ENCODE results near the gene CFAP157. TPM values are rescaled to one million over a fixed set of nuclear protein-coding genes. Genes with fewer than 3 reads are reported as not detected.

CFAP157 gene
- total RNA-seq, 4 donors from 2014 or later = 0.90 to 1.2 TPM; not detected in 2

GRCh38 chr9:127711226-127711701, 4.5 kb downstream of the CFAP157 start:
- no peaks in the 10 kb centered on the region for H3K9me3 ChIP-seq
- no peaks in the 10 kb centered on the region for H3K27me3 ChIP-seq
- H3K4me3 ChIP-seq = no peak overlapping the region
- no peak for DNase-seq (ENCODE audit: low spot score in 2 of 2)
- H3K4me1 ChIP-seq = peaks cover 0 to 19% (median 13%) of the 10 kb centered on the region in 4 donors
- no peak overlapping the region for H3K27ac ChIP-seq
- 53 to 60% methylated on average over 9 of the region's 9 CpGs for WGBS, 2 donors
- peaks cover 0 to 10% (median 0%) of the 10 kb centered on the region in 3 donors for H3K36me3 ChIP-seq
- TF ChIP-seq POLR2A (IDR thresholded peaks at IDR 0.05) = no peak
- TF ChIP-seq CTCF (IDR thresholded peaks at IDR 0.05) = no peak
- no peak for TF ChIP-seq EP300 (IDR thresholded peaks at IDR 0.05)

- TF ChIP-seq CTCF (IDR thresholded peaks at IDR 0.05) = no peak
- no peak for TF ChIP-seq EP300 (IDR thresholded peaks at IDR 0.05)
- TF ChIP-seq POLR2A (IDR thresholded peaks at IDR 0.05) = no peak
- WGBS, 2 donors = 63 to 80% methylated on average over 4 to 7 of the region's 11 CpGs
Observed at GRCh38 chr9:127711831-127712274, 5.1 kb downstream of the CFAP157 start.

GRCh38 chr9:127712371-127712770, 5.6 kb downstream of the CFAP157 start:
- DNase-seq (ENCODE audit: low spot score in 2 of 2) = no peak
- TF ChIP-seq EP300 (IDR thresholded peaks at IDR 0.05) = no peak
- no peak for TF ChIP-seq CTCF (IDR thresholded peaks at IDR 0.05)
- no peak for TF ChIP-seq POLR2A (IDR thresholded peaks at IDR 0.05)
- peaks cover 0 to 22% (median 15%) of the 10 kb centered on the region in 4 donors for H3K4me1 ChIP-seq
- no peaks in the 10 kb centered on the region for H3K9me3 ChIP-seq
- H3K27me3 ChIP-seq = no peaks in the 10 kb centered on the region
- peaks cover 0 to 10% (median 0%) of the 10 kb centered on the region in 3 donors for H3K36me3 ChIP-seq
- H3K27ac ChIP-seq = no peak overlapping the region
- 83 to 84% methylated on average over 5 to 10 of the region's 11 CpGs for WGBS, 2 donors
- H3K4me3 ChIP-seq = no peak overlapping the region

More at GRCh38 chr9:127711831-127712274, 5.1 kb downstream of the CFAP157 start:
- no peak overlapping the region for H3K4me3 ChIP-seq
- no peaks in the 10 kb centered on the region for H3K9me3 ChIP-seq
- no peaks in the 10 kb centered on the region for H3K27me3 ChIP-seq
- H3K4me1 ChIP-seq = peaks cover 0 to 22% (median 15%) of the 10 kb centered on the region in 4 donors
- no peak for DNase-seq (ENCODE audit: low spot score in 2 of 2)
- H3K27ac ChIP-seq = no peak overlapping the region
- H3K36me3 ChIP-seq = peaks cover 0 to 10% (median 0%) of the 10 kb centered on the region in 3 donors

- WGBS, 2 donors = 86 to 92% methylated on average over 7 to 9 of the region's 10 CpGs
- peaks cover 0 to 10% (median 0%) of the 10 kb centered on the region in 3 donors for H3K36me3 ChIP-seq
- TF ChIP-seq CTCF (IDR thresholded peaks at IDR 0.05) (no peak), POLR2A (IDR thresholded peaks at IDR 0.05) (no peak), EP300 (IDR thresholded peaks at IDR 0.05) (no peak)
Observed at GRCh38 chr9:127712867-127713266, 6.1 kb downstream of the CFAP157 start.

GRCh38 chr9:127714020-127714750, 7.4 kb downstream of the CFAP157 start:
- no peak for TF ChIP-seq CTCF (IDR thresholded peaks at IDR 0.05)
- TF ChIP-seq POLR2A (IDR thresholded peaks at IDR 0.05) = no peak
- TF ChIP-seq EP300 (IDR thresholded peaks at IDR 0.05) = no peak

More at GRCh38 chr9:127712867-127713266, 6.1 kb downstream of the CFAP157 start:
- no peak for DNase-seq (ENCODE audit: low spot score in 2 of 2)
- H3K27me3 ChIP-seq = no peaks in the 10 kb centered on the region
- no peak overlapping the region for H3K4me3 ChIP-seq
- H3K4me1 ChIP-seq = peaks cover 0 to 22% (median 15%) of the 10 kb centered on the region in 4 donors
- H3K27ac ChIP-seq = no peak overlapping the region
- no peaks in the 10 kb centered on the region for H3K9me3 ChIP-seq

More at GRCh38 chr9:127714020-127714750, 7.4 kb downstream of the CFAP157 start:
- H3K27ac ChIP-seq = no peak overlapping the region
- peak overlapping the region in 3 of 4 donors; percentile 66 to 85 (median 74) for H3K4me3 ChIP-seq
- peaks cover 0 to 10% (median 0%) of the 10 kb centered on the region in 3 donors for H3K36me3 ChIP-seq
- no peak for DNase-seq (ENCODE audit: low spot score in 2 of 2)
- 74 to 75% methylated on average over 17 to 19 of the region's 19 CpGs for WGBS, 2 donors
- H3K9me3 ChIP-seq = no peaks in the 10 kb centered on the region
- peaks cover 0 to 22% (median 15%) of the 10 kb centered on the region in 4 donors for H3K4me1 ChIP-seq
- H3K27me3 ChIP-seq = no peaks in the 10 kb centered on the region
